Activated CD4-positive, alpha-beta T cell treated with anti-CD3 and anti-CD28 coated beads, Interleukin-2, amount 10 ng/mL, durations not matched to agents 7 days and 5 days (primary cell): ENCODE data around the gene MIXL1. TPM values are rescaled to one million over a fixed set of nuclear protein-coding genes. Genes with fewer than 3 reads are reported as not detected.

Experiments
- CTCF ChIA-PET: fragments of 350-600 bp; sonication (Branson Sonifier 250); formaldehyde crosslinking; loops from one replicate; lab custom pipeline; 2021; ENCODE audit warnings: antibody characterized with exemption; lab: Charles Lee
- POLR2A ChIA-PET: fragments of 350-600 bp; sonication (Branson Sonifier 250); formaldehyde crosslinking; loops from one replicate; lab custom pipeline; 2021; ENCODE audit warnings: antibody characterized with exemption; lab: Charles Lee
- DNase-seq: peaks from one replicate; pipeline ENCODE4 v3.0.0-alpha.2; 2020
- H3K27ac Mint-ChIP-seq: one replicate; pipeline ENCODE4 v1.8.0; 2021; ENCODE audit warnings: mild to moderate bottlenecking, moderate library complexity, mixed read lengths
- H3K27me3 Mint-ChIP-seq: one replicate; pipeline ENCODE4 v1.8.0; 2021; ENCODE audit warnings: mixed read lengths
- H3K36me3 Mint-ChIP-seq: one replicate; pipeline ENCODE4 v1.8.0; 2021; ENCODE audit warnings: low read depth, mixed read lengths
- H3K4me1 Mint-ChIP-seq: one replicate; pipeline ENCODE4 v1.8.0; 2021; ENCODE audit warnings: mixed read lengths
- H3K4me3 Mint-ChIP-seq: one replicate; pipeline ENCODE4 v1.8.0; 2021; ENCODE audit warnings: mild to moderate bottlenecking, moderate library complexity, mixed read lengths
- H3K9me3 Mint-ChIP-seq: one replicate; pipeline ENCODE4 v1.8.0; 2021; ENCODE audit warnings: mixed read lengths
- total RNA-seq, 2 experiments: library from RNA; stranded (reverse); gene quantifications; one replicate each; pipeline ENCODE4 v1.2.3, GENCODE V29; 2021

The MIXL1 gene
- total RNA-seq = not detected

DNA sequence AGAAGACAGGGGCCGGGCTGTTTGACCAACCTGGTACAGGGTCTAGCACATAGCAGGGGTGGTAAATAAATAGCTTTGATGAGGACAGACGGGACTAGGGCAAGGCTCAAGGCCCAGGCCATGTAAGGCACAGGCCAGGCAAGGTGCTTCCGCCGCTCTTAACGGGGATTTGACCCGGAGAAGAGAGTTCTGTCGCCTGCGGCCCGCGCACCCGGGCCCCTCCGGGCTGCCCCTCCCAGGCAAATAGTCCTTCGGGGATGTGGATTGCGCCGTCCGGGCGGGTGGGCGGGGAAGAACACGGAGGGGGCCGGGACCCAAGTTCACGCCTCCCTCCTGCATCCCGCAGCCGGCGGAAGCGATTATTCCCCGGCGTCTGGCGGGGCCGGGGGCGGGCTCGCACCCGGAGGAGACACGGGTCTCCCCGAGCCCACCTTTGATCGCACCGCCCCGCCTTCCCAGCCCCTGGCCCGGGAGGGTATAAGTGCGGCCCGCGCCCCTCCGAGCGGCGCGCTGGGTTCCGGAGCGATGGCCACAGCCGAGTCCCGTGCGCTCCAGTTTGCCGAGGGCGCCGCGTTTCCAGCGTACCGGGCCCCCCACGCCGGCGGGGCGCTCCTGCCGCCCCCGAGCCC lies at the start of gene MIXL1:
Gene MIXL1 (plus strand): TSS at position 508 of the 629 bp plus-strand sequence. CDS start 18 bp downstream, at position 526.
- DNase-seq = no peak
- CTCF ChIA-PET = interaction anchor here (1.0 to 1.6 kb wide), 2 partner anchors 21 to 98 kb away, joined by 3 to 4 read pairs; no protein-coding TSS in a partner anchor
- Mint-ChIP-seq H3K27ac (no peak within 1 kb of the TSS), H3K27me3 (peaks cover 30% of the 10 kb centered on the region), H3K9me3 (no peaks in the 10 kb centered on the region), H3K36me3 (peaks cover 5% of the 10 kb centered on the region), H3K4me3 (peak within 1 kb of the TSS; percentile 71), H3K4me1 (peaks cover 8% of the 10 kb centered on the region)
- POLR2A ChIA-PET = no interaction called here

DNA sequence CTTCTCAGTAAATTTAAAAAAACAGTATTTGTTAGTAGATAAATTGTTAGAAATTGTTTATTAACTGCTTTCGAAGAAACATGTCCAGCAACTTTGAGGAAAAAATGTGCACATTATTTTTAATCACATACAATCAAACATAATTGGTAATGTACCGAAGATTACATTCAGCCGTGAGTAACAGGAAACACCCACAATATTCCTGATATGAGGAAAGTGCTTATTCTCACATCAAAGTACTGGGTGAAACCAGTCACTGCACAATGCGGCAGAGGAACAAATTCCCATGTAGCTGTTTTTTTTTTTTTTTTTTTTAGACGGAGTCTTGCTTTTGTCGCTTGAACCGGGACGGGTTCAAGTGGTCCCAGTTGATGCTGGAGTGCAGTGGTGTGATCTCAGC lies 46.6 kb upstream of the MIXL1 start:
- no peak for DNase-seq
- Mint-ChIP-seq H3K27ac (no peak overlapping the region), H3K4me1 (peaks cover 25% of the 10 kb centered on the region), H3K9me3 (peaks cover 2% of the 10 kb centered on the region), H3K27me3 (no peaks in the 10 kb centered on the region), H3K4me3 (no peak overlapping the region), H3K36me3 (peaks cover 27% of the 10 kb centered on the region)
- ChIA-PET POLR2A (no interaction called here), CTCF (interaction anchor here (0.6 to 0.7 kb wide), 4 partner anchors 21 to 291 kb away, joined by 3 to 5 read pairs (median 4); no protein-coding TSS in a partner anchor)

DNA sequence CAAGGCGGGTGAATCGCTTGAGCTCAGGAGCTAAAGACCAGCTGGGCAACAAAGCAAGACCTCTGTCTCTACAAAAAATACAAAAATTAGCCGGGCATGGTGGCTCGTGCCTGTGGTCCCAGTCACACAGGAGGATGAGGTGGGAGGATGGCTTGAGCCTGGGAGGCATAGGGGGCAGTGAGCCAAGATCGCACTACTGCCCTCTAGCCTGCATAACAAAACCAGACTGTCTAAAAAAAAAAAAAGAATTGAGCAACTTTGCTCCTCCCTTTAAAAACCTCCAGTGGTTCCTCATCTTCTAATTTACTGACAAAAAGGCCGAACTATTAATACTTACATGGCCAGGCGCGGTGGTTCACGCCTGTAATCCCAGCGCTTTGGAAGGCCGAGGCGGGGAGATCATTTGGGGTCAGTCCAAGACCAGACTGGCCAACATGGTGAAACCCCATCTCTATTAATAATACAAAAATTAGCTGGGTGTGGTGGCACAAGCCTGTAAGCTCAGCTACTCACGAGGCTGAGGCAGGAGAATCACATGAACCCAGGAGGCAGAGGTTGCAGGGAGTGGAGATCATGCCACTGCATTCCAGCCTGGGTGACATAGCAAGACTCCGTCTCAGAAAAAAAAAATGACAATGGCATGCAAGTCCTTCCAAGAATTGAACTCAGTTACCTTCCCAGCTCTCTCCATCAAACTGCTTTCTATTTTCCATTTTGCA lies 41.3 kb upstream of the MIXL1 start:
- Mint-ChIP-seq H3K9me3 (peaks cover 2% of the 10 kb centered on the region), H3K27me3 (no peaks in the 10 kb centered on the region), H3K36me3 (peaks cover 31% of the 10 kb centered on the region), H3K27ac (no peak overlapping the region), H3K4me3 (no peak overlapping the region), H3K4me1 (peaks cover 44% of the 10 kb centered on the region)
- ChIA-PET CTCF (interaction anchor here (0.7 to 1.6 kb wide), 4 partner anchors 12 to 58 kb away, joined by 3 to 9 read pairs (median 3); no protein-coding TSS in a partner anchor), POLR2A (interaction anchor here (0.7 kb wide), 1 partner anchor 15 kb away, joined by 3 read pairs; no protein-coding TSS in a partner anchor)
- no peak for DNase-seq

DNA sequence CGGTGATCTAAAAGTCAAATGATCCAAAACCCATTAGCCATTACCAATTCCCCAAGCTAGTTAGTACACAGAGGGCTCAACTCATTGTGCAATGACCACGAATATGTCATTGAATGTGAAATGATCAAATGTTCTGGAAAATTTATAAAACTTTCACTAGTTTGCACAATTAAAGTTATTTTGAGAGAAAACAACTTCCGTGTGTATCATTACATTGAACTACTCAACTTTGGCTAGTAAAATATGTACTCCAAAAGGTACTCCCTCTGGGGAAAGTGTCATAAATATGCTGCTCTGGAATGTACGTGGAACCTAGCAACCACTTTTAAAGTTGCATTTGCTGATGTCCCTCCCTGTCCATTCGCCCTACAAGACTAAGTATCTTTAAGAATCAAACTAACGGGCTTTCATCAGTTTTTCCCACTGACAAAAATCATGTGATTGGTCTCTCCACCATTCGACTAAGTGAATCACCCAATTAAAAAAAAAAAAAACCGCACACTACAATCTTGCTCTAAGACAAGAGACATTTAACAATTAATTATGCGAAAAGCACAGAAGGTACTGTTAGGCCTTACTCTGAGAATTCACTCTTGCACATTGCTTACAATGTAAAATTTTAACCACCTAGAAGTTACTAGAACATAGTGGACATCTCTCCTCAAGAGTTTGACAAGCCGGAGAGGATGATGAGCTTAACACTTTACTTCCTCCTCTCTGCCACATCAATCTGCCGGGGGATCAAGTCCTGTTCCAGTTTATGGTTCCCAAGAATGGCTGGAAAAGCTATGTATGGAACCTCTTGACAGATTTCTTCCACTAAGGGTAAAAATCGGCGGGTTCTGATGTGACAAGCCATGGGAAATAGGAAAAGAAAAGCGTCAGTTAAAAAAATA lies 38.1 kb upstream of the MIXL1 start:
- Mint-ChIP-seq H3K4me1 (peaks cover 35% of the 10 kb centered on the region), H3K27ac (peak overlapping the region; percentile 96), H3K36me3 (peaks cover 15% of the 10 kb centered on the region), H3K9me3 (no peaks in the 10 kb centered on the region), H3K27me3 (no peaks in the 10 kb centered on the region), H3K4me3 (peak overlapping the region; percentile 97)
- ChIA-PET CTCF (interaction anchor here (0.6 to 1.5 kb wide), 7 partner anchors 10 to 1953 kb away, joined by 3 to 4 read pairs (median 4); no protein-coding TSS in a partner anchor), POLR2A (interaction anchor here (0.6 kb wide), 1 partner anchor 255 kb away, joined by 6 read pairs; no protein-coding TSS in a partner anchor)
- no peak for DNase-seq

DNA sequence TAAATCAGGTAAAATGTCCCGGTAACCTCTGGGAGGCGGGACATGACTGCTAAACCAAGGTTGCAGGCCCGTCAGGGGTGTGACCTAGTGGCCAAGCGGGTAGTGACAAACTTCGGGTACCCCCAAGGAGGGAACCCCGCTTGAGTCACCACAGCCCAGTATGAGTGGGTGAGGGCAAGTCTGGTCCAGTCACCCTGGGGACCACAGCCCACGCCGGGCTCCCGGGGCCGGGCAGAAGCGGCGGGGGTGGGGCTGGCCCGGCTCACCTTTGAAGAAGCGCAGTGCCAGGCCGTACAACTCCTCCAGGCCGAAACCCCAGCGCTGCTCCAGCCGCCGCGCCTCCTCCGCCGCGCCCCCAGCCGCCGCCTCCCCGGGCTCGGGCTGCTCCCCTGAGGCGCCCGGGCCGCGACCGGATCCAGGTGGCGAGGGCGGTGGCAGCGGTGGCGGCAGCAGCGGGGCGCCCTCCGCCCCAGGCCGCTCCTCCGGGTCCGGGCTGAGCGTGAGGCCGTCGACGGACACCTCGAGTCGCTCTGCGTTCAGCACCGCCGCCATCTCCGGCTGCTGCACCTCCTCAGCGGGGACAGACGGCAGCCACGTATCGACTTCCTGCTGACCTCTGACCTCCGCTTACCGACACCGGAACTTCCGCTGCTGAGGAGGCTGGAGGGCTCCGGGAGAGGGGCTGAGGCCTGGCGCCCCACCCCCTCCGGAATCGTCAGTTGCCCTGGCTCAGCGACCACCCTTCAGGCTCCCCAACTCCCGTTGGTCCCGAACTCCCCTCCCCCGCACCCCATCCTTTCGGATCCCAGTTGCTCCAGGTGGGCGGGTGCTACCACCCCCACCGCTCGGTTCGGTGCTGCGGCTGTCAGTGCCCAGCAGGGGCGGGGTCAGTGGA lies 37.1 kb upstream of the MIXL1 start, which contains the start of gene ACBD3:
Gene ACBD3 (minus strand): TSS at position 618 of the 895 bp plus-strand sequence. CDS start 66 bp downstream, at position 552.
- Mint-ChIP-seq H3K36me3 (peaks cover 10% of the 10 kb centered on the region), H3K4me1 (peaks cover 31% of the 10 kb centered on the region), H3K27me3 (no peaks in the 10 kb centered on the region), H3K27ac (peak within 1 kb of the TSS; percentile 96), H3K4me3 (peak within 1 kb of the TSS; percentile 97), H3K9me3 (no peaks in the 10 kb centered on the region)
- DNase-seq = peak; percentile 90
- ChIA-PET POLR2A (no interaction called here), CTCF (interaction anchor here (0.6 to 1.3 kb wide), 5 partner anchors 11 to 1954 kb away, joined by 3 to 4 read pairs (median 4); no protein-coding TSS in a partner anchor)

DNA sequence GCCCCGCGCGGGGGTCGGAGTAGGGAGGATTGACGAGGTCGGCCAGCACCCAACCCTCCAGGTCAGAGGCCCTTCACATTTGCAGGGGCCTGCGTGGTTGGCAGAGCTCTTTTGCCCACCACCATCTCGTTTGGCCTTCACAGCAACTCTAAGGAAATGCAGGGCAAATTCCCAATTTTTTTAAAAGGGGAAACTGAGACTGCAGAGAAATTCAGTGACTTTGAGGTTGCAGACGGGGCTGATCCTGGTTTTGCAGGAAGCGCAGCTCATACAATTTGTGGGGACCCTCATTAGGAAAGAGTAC lies 36.5 kb upstream of the MIXL1 start:
- peak overlapping the region; percentile 96 for H3K27ac Mint-ChIP-seq
- peaks cover 9% of the 10 kb centered on the region for H3K36me3 Mint-ChIP-seq
- H3K4me3 Mint-ChIP-seq = peak overlapping the region; percentile 93
- H3K4me1 Mint-ChIP-seq = peaks cover 28% of the 10 kb centered on the region
- no peak for DNase-seq
- CTCF ChIA-PET = interaction anchor here (1.0 kb wide), 2 partner anchors 11 to 69 kb away, joined by 3 read pairs; no protein-coding TSS in a partner anchor
- POLR2A ChIA-PET = no interaction called here
- no peaks in the 10 kb centered on the region for H3K27me3 Mint-ChIP-seq
- no peaks in the 10 kb centered on the region for H3K9me3 Mint-ChIP-seq

DNA sequence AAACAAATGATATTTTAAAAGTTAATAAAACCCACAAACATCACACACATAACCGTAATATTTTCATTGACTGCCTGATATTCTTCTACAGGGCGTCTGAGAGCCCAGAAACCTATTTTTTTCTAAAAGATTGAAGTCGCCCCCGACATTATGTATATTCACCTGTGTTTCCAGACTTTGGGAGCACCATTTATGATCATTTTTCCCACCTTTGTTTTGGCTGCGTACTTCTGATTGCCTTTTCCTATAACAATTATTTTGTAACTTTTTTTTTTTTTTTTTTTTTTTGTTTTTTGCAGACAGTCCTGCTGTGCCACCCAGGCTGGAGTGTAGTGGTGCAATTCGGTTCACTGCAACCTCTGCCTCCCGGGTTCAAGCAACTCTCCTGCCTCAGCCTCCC lies 36.1 kb upstream of the MIXL1 start:
- peak overlapping the region; percentile 93 for H3K4me3 Mint-ChIP-seq
- H3K9me3 Mint-ChIP-seq = no peaks in the 10 kb centered on the region
- ChIA-PET CTCF (interaction anchor here (1.0 kb wide), 2 partner anchors 12 to 69 kb away, joined by 3 read pairs; no protein-coding TSS in a partner anchor), POLR2A (no interaction called here)
- peak overlapping the region; percentile 96 for H3K27ac Mint-ChIP-seq
- no peak for DNase-seq
- H3K4me1 Mint-ChIP-seq = peaks cover 26% of the 10 kb centered on the region
- H3K27me3 Mint-ChIP-seq = peaks cover 2% of the 10 kb centered on the region
- peaks cover 9% of the 10 kb centered on the region for H3K36me3 Mint-ChIP-seq

DNA sequence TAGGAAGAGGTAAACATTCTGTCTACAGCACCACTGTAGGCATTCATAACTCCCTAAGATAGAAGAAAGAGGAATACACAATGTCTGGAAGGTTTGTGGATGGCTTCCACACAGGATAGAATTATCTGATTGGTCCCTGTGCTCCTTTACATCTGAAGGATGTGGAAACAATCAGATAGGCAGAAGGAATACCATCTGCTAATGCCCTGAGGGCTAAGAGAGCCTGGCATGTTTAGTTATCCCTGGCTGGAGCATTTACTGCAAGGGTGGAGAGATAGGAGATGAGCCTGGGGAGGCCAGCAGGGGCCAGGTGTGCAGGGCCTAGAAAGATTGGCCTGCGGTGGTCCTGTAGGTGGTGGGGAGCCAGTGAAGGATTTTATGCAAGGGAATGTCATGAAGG lies 28.3 kb upstream of the MIXL1 start:
- Mint-ChIP-seq H3K4me3 (no peak overlapping the region), H3K27ac (no peak overlapping the region), H3K36me3 (no peaks in the 10 kb centered on the region), H3K4me1 (peaks cover 3% of the 10 kb centered on the region), H3K27me3 (peaks cover 9% of the 10 kb centered on the region), H3K9me3 (no peaks in the 10 kb centered on the region)
- ChIA-PET POLR2A (no interaction called here), CTCF (interaction anchor here (1.3 to 1.7 kb wide), 3 partner anchors 12 to 130 kb away, joined by 3 to 9 read pairs (median 7); no protein-coding TSS in a partner anchor)
- no peak for DNase-seq

DNA sequence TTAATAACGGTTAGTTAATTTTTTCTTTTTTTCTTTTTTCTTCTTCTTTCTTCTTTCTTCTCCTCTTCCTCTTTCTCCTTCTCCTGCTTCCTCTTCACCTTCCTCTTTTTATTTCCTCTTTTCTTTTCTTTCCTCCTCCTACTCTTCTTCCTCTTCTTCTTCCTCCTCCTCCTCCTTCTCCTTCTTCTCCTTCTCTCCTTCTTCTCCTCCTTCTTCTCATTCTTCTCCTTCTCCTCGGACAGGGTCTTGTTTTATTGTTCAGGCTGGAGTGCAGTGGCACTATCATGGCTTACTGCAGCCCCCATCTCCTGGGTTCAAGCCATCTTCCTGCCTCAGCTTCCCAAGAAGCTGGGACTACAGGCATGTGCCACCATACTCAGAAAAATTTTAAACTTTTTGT lies 23.5 kb upstream of the MIXL1 start:
- no peak for DNase-seq
- CTCF ChIA-PET = no interaction called here
- H3K27me3 Mint-ChIP-seq = peaks cover 16% of the 10 kb centered on the region
- no peaks in the 10 kb centered on the region for H3K36me3 Mint-ChIP-seq
- H3K9me3 Mint-ChIP-seq = no peaks in the 10 kb centered on the region
- POLR2A ChIA-PET = no interaction called here
- H3K27ac Mint-ChIP-seq = no peak overlapping the region
- H3K4me3 Mint-ChIP-seq = no peak overlapping the region
- H3K4me1 Mint-ChIP-seq = peaks cover 3% of the 10 kb centered on the region

DNA sequence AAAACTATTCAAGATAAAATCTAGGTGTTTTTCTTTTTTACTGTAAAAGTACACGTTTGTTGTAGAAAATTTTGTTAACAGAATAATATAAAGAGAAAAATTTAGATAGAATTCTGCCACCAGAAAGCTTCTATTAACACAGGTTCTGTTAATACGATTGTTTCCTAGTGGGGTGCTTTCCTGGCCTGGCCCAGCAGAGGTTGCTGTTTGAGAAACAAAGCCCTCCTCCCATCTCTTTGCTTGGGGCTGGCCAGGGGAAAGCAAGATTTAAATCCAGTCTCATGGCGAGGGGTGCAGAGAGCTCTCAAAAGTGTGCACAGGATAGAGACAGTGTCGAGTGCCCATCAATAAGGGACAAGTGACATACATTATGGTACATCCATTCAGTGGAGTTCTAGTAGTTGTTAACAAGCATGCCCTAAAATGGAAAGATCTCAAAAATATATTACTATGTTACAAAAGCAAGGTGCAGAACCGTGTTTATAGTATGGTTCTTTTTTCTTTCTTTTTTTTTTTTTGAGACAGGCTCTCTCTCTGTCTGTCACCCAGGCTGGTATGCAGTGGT lies 22.4 kb upstream of the MIXL1 start:
- Mint-ChIP-seq H3K27ac (no peak overlapping the region), H3K36me3 (no peaks in the 10 kb centered on the region), H3K27me3 (peaks cover 16% of the 10 kb centered on the region), H3K4me1 (peaks cover 3% of the 10 kb centered on the region), H3K9me3 (no peaks in the 10 kb centered on the region), H3K4me3 (no peak overlapping the region)
- ChIA-PET CTCF (interaction anchor here (0.5 to 1.9 kb wide), 7 partner anchors 10 to 132 kb away, joined by 3 to 5 read pairs (median 4); no protein-coding TSS in a partner anchor), POLR2A (no interaction called here)
- peak; percentile 14 for DNase-seq

DNA sequence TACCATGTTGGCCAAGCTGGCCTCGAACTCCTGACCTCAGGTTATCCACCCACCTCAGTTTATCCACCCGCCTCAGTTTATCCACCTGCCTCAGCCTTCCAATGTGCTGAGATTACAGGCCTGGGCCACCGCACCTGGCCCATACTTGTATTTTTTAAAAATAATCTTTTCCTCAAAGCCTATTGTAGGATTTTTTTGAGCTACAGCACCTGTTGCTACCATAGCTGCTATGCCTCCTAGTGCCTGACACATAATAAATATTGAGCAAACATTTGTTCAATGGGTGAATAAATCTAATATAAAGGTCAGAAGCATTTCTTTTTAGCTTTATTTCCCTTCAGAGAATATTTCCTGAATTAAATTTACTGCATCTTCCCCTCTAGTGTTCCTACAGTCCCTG lies 21.2 kb upstream of the MIXL1 start:
- CTCF ChIA-PET = interaction anchor here (0.6 to 1.9 kb wide), 6 partner anchors 9 to 436 kb away, joined by 3 to 6 read pairs (median 4); partner anchors contain the start of genes LIN9 and MIXL1
- POLR2A ChIA-PET = no interaction called here
- Mint-ChIP-seq H3K27me3 (peaks cover 14% of the 10 kb centered on the region), H3K4me3 (no peak overlapping the region), H3K4me1 (no peaks in the 10 kb centered on the region), H3K36me3 (no peaks in the 10 kb centered on the region), H3K27ac (no peak overlapping the region), H3K9me3 (no peaks in the 10 kb centered on the region)
- no peak for DNase-seq
